GM19395 (cell line): ENCODE results near the gene RCBTB1.
"Not testable (repeated sequence)": the region's sequence is repeated elsewhere in the genome, so short reads cannot be mapped to it uniquely, and the experiment has no call there.

Source experiments
- ATAC-seq: cut with Tn5 transposase; IDR thresholded peaks from one replicate; pipeline ENCODE4 v1.9.1; 2021; ENCODE audit warnings: mild to moderate bottlenecking, moderate library complexity; ENCODE audit not compliant: unreplicated experiment

RCBTB1 gene

DNA sequence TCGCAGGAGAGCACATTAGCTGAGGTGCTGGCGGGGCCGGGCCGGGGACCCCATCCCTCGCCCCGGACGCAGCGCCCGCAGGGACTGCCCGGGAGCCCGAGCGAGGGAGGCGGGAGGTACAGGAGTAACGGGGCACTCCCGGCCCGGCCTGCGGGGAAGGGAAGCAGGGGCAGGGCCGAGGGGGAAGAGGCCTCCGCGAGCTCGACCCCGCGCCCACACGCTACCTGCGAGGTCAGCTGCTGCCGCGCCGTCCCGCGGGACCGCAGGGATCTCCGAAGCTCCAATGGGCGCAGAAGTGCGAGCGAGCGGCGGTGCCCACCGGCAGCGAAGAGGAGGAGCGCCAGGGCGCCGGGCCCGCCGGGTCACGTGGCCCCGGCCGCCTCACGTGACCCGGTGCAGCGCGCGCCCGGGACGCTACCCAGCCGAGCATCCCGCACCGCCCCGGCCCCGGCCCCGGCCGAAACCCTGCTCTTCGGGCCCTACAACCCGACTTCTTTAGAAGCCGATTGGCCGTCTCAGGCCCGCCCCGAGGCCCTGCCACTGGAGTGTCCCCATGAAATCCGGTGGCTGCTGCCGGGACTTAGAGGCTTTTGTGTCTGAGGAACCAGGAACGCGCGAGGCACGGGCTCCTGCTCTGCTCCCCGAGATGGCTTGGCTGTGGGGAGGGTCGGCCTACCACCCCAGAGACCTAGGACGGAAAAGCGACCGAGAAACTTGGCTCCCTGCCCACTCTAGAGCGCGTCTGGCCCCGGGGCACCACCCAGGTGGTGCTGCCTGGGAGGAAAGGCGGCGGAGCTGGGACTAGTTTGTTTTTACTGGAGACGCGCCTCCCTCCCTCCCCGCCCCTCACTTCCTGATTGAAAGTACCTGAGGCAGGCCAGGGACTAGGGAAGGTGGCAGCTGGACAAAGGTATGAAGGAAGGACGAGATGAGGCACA, at the start of gene RCBTB1:
Gene RCBTB1 (minus strand): TSS at position 339 of the 938 bp plus-strand sequence. CDS start 18,279 bp downstream, outside the sequence.
- peak; percentile 91 for ATAC-seq

DNA sequence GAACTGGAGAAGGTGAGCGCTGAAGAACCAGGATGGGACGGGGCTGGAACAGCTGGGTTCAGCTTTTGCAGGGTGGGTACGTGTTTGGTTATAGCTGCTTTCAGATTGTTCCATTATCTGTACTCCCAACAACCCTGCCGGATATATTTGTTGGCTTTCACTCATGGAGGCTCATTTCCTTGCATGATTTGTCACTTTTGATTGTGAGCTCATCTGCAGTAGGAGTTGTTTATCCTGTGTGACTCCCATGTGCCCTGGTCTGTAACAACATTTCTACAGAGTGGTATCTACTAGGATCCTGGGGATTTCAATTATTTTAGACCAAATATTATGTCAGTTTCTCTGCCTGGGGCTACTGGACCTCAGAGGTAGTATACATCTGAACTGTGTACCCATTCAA, 48.4 kb upstream of the RCBTB1 start:
- no peak for ATAC-seq

DNA sequence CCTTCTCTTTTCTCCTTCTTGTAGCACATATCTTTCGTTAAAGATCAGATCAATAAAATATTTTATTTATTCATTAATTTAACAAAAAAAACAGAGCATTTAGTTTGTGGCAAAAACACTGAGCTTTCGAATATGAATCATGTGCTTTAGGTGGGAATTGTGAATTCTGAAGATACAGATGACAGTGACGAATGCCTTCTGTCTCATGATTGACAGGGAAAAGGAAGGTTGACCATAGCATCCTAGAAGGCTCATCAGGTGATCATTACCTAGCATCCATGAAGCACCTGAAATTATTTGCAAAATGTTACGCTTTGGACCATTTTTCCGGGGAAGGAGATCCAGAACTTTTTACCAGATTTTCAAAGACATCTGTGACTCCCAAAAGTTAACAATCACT, 46.8 kb upstream of the RCBTB1 start:
- no peak for ATAC-seq

DNA sequence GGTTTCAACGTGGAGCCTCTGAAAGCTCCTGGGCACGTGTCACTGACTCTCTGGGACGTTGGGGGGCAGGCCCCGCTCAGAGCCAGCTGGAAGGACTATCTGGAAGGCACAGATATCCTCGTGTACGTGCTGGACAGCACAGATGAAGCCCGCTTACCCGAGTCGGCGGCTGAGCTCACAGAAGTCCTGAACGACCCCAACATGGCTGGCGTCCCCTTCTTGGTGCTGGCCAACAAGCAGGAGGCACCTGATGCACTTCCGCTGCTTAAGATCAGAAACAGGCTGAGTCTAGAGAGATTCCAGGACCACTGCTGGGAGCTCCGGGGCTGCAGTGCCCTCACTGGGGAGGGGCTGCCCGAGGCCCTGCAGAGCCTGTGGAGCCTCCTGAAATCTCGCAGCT, 45.2 kb upstream of the RCBTB1 start:
- ATAC-seq: no peak

DNA sequence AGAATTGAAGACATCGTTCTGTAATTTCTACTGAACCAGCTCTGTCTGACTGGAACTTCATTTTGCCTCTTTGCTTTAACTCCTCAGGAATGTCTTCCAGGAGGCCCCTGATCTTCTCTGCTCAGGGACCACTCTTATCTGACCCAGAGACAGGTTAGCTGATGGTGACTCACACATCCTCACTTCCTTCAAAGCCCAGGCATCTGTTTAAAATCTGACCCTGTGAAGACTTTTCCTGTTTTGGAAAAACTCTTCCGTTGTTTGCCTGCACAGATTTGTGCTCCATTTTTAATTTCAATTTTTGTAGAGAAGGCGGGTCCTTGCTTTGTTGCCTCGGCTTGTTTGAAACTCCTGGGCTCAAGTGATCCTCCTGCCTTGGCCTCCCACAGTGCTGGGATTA, 44.6 kb upstream of the RCBTB1 start:
- ATAC-seq: no peak

DNA sequence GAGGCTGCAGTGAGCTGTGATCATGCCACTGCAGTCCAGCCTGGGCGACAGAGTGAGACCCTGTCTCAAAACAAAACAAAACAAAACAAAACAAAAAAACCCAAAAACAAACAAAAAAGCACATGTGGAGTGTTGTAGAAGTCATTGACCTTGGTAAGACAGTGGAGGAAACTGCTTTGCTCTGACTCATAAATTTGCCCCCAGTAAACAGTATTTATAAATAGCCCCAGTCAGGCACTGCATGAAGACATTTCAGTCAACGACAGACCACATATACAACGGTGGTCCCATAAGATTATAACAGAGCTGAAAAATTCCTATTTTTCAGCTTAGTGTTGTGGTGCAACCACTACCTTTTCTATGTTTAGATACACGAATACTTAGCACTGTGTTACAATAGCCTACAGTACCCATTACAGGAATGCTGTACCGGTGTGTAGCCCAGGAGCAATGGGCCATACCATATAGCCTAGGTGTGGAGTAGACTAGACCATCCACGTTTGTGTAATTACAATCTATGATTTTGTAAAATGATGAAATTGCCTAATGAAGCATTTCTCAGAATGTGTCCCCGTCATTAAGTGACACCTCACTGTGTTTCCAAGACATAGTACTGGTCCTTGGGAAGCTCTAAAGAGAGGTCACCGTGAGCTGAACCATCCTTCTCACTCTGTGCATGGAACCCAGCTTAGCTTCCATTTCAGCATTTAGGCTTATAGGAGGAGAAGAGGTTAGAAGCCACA, 44.0 kb upstream of the RCBTB1 start:
- no peak for ATAC-seq

DNA sequence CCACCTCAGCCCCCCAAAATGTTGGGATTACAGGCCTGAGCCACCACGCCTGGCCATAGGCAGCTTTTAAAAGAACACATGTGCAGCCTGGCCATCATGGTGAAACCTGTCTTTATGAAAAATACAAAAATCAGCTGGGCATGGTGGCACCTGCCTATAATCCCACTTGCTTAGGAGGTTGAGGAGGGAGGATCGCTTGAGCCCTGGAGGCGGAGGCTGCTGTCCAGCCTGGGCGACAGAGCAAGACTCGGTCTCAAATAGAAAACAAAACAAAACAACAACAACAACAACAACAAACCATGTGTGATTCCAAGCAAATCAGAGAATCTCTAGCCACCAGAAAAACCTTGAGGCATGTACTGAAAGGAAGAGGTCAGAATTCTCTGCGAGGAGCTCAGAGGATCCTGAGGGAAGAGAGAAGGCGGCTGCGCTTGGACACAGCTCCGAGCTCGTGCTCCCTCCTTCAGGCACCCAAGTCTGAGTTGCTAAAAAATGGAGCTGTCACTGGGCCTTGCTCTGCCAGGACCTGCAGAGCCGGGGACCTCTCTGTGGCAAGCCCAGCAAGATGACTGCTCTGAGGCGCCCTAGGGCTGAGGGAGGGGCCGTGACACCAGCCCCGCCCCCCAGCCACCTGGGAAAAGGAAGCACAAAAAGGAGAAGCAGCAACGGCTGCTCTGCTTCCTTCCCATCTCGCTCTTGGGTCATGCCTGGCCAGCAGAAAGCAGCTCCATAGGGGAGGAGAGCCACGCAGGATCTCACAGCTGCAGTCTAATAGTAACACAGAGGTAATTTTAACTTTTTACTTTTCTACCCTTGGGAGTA, 42.7 kb upstream of the RCBTB1 start, which contains the start of gene ARL11:
Gene ARL11 (plus strand): TSS at position 677 of the 822 bp plus-strand sequence. CDS start 1,941 bp downstream, outside the sequence.
- ATAC-seq: peak; percentile 96

DNA sequence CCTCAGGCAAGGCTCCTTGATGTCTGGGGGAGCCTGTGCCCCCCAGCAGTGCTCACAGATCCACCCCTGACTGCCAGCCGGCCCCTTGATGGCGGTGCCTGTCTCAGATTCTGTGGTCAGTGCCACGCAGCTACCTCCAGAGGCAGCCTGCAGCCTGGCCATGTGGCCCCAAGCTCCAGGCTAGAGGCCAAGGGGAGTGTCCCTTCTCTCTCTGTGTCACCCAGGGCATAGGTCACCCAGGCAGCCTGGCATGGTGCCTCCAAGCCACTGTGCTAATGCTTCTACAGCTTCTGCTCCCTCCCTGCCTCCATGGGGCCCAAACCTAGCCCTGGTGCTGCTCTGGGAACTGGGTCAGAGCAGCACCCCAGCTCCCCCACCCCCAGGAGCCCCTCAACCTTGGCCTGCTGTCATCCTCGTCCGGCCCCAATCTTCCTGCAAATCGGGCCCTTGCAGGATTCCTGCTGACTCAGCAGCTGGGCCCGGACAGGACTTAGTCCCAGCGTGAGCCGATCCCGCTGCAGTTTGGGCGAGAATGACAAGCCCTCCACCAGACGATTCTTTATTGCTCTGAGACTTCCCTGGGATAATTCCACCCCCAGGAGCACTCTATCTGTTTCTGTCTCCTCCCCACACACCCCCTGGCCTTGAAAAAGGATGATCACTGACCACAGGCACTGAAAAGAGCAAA, 40.2 kb upstream of the RCBTB1 start:
- no peak for ATAC-seq

DNA sequence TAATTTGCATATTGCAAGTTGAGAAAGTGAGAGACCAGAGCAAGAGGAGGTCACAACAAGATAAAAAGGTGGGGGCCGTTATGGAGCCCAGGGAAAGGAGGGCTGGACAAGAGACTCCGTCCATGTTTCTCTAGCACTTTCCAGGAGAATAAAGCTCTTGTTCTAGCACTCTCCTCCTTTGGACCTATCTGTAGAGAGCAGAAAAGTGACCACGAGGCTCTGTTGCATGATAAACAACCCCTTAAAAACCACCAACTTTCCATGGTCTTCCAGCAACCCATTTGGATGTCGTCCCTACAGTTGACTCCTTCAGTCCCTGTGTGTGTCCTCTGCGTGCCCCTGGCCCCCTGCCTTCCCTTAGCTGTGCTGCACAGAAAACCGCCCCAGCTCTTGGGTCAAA, 38.9 kb upstream of the RCBTB1 start:
- no peak for ATAC-seq

DNA sequence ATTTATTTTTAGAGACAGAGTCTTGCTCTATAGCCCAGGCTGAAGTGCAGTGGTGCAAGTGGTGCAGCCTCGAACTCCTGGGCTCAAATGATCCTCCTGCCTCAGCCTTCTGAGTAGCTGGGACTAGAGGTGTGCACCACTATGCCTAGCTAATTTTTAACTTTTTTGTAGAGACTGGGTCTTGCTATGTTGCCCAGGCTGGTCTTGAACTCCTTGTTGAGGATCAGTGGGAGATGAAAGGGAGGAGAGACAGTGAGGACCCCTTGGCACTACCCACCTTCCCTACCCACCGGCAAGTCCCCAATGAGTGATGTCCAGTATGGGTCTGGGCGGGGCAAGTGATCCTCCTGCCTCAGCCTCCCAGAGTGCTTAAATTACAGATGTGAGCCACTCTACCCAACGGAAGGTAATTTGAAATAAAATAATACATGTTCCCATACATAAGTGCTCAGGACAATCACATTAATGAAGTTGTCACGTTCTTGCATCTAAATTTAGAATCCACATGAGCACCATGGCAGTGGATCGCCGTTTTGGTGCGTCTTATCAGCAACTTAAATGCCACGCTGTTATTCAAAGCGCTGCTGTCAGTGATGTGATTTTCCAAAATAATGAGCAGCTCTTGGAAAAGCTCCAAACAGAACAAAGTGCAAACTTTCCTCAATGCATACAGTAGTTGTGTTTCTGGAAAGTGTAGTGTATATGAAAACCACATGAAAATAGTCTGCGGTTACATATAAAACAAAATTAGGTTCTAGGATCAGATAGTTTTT, 37.0 kb upstream of the RCBTB1 start:
- no peak for ATAC-seq

DNA sequence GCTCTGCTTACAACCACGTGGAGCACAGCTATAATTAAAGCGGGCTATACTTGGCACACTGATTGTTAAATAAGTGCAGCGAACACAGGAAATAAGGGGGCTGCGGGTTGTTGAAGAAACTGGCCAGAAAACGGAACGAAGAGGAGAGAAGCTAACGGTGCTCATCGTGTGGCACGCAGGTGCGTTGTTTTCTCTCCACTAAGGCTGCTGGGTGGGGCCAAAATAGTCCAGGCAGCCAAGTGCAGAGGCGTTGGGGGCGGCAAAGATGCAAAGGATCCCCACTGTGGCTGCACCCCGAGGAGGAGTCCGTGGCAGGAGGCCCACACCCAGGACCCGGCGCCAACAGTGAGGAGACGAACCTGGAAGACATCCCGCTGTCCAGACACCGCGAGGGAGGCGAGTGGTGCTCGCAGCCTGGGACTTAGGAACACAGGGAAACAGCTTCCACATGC, 34.8 kb upstream of the RCBTB1 start:
- no peak for ATAC-seq

DNA sequence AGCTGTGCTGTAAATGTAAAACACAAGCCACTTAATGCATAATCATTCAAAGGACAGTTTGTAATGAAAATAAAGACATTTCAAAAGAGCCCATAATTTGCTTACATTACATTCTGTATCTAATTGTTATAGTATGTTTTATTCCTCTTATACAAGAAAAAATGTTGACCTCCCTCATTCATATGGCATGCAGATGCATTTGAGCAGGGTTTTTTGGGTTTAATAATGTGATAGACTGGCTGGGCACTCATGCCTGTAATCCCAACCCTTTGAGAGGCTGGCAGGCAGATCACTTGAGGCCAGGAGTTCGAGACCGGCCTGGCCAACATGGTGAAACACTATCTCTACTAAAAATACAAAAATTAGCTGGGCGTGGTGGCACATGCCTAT, 31.3 kb upstream of the RCBTB1 start:
- ATAC-seq: no peak

DNA sequence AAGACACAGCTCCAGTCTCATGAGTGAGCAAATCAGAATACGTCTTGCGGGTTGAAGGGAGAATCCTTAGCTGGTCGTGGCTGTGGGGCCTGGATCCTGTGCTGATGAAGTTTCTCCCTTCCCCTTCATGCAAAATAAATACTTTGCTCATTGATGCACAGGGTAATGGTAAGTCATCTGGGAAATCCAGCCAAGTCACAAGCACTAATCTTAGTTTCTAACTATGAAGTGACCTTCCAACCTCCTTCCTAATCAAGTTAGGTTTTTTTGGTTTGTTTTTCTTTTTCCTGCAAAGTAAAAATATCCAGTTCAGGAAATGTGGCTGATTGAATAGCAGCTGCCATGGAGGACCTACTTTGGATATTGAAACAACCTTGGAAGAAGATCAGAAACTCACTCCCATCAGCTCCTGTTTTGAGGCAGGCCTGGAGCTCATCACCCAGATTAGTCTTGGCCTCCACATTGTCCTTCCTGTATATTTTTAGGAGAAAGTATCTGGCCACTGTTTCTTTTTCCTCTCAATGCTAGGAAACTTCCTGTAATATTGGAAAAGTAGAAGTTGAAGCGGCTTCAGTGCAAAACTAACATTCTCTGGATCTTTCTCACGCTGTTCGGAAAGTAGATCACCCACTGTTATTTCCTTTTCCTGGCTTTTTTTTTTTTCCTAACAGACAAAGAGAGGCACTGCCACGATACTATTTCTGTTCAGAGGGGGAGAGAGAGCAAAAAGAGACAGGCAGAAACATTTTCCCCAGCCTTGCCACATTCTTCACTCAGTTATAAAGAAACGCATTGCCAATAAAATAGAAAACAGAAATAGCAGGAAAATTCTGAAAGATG, 30.7 kb upstream of the RCBTB1 start:
- no peak for ATAC-seq

DNA sequence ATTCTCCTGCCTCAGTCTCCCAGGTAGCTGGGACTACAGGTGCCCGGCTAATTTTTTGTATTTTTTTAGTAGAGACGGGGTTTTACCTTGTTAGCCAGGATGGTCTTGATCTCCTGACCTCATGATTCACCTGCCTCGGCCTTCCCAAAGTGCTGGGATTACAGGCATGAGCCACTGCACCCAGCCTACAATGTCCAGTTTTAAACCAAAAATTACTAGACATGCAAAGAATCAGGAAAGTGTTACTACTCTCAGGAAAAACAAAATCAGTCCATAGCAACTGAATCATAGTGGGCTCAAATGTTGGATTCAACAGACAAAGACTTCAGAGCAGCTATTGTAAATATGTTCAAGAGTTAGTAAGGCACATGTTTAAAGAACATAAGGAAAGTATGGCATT, 26.7 kb upstream of the RCBTB1 start:
- not testable (repeated sequence) for ATAC-seq

DNA sequence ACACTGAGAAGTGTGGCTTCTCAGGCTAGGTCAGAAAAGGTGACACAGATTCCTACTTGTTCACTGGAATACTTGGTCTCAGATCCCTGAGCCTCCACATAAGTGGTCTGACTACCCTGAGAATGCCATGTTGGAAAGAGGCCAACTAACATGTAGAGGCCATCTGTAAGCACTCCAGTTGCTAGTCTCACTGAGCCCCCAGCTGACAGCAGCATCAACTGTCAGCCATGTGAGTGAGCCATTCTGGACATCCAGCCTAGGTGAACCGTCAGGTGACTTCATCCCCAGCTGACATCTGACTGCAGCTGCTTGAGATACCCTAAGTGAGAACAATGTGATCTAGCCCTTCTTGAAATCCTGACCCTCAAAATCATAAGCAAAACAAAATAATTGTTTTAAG, 24.8 kb upstream of the RCBTB1 start:
- ATAC-seq: no peak

DNA sequence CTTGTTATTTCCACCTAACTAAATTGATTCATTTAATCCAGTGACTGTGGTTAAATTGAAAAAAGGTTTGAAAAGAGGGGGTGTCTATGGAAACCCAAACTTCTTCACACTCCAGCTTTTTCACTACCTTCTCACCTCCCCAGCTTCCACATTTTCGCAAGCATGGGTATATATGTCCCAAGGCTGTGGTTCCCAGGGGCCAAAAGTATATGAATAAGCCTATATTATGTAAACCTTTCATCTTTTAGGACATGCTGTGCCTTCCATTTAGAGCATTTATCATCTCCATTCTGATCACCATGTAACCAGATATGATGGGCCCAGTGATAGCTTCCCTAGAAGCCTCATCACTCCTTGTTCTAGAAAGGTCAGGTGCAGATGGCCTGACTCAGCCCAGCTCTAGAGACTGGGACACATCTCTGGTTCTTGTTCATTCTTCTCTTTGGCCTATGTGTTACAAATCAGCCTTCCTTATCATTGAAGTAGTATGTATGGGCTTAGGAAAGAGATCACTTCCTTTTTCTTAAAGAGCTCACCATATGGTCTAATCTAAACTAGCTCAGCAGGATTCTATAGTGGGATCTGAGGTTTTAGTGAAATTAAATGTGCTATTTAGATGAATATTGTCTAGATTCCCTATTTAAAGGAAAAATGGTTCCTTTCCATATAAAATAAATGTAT, 23.4 kb upstream of the RCBTB1 start:
- no peak for ATAC-seq

DNA sequence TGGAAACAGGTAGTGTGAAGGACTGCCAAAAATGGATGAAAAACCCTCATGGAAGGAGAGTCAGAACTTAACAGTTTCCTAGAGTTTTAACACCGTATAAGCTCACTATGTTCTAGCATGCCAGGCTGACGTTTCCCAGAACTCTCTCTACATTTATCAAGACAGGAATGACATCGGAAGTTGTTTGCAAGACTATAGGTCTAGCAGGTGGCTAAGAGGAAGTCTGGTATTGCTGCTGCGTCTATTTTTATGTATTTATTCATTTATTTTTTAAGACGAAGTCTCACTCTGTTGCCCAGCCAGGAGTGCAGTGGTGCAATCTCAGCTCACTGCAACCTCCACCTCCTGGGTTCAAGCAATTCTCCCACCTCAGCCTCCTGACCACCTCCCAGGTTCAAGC, 22.4 kb upstream of the RCBTB1 start:
- ATAC-seq: no peak
